ENCODE data around the gene TANC1. TPM values are rescaled to one million over a fixed set of nuclear protein-coding genes. Genes with fewer than 3 reads are reported as not detected.
"Not testable (repeated sequence)": the region's sequence is repeated elsewhere in the genome, so short reads cannot be mapped to it uniquely, and the experiment has no call there.

The TANC1 gene
- total RNA-seq, 1 donor from 2014 or later, result 36.9 TPM

DNA sequence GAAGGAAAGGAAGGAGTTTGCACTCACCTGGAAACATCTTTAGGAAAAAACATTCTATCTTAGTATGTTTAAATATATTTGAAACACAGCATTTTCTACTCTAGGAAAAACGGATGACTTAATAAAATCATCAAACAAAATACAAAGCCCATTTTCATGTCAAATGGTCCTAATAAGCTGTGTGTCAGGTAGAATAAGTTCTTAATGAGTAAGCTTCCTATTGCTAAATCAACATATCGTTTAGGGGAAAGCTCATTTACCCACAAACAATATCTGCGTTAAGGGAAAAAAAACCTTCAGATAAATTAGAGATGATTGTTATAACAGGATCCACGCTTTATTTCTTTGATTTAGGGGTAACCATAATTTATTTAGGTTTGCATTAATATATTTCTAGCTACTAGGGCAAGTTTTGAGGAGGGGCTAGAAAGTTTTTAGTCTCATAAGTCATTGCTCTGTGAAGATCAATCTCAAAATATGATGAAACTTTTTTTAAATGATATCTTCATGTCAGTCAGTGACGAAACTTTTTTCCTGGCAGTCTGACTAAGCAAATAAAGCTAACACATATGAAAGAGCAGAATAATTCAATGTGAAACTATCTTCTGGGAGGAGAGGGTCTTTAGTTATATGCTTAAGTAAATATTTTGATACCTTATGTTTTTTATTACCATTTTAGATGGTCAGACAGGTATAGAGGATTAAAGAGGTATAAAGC, 170.9 kb downstream of the TANC1 start:
- peaks cover 5% of the 10 kb centered on the region for H3K36me3 Mint-ChIP-seq (ENCODE audit: unreplicated experiment)
- DNase-seq (ENCODE audit: extremely low spot score, unreplicated experiment), result no peak
- H3K27me3 Mint-ChIP-seq (ENCODE audit: unreplicated experiment), result no peaks in the 10 kb centered on the region
- peaks cover 61% of the 10 kb centered on the region for H3K4me1 Mint-ChIP-seq (ENCODE audit: unreplicated experiment)
- H3K9me3 Mint-ChIP-seq (ENCODE audit: unreplicated experiment), result no peaks in the 10 kb centered on the region
- H3K4me3 Mint-ChIP-seq (ENCODE audit: unreplicated experiment), result no peak overlapping the region
- TF ChIP-seq, protein P1, sequence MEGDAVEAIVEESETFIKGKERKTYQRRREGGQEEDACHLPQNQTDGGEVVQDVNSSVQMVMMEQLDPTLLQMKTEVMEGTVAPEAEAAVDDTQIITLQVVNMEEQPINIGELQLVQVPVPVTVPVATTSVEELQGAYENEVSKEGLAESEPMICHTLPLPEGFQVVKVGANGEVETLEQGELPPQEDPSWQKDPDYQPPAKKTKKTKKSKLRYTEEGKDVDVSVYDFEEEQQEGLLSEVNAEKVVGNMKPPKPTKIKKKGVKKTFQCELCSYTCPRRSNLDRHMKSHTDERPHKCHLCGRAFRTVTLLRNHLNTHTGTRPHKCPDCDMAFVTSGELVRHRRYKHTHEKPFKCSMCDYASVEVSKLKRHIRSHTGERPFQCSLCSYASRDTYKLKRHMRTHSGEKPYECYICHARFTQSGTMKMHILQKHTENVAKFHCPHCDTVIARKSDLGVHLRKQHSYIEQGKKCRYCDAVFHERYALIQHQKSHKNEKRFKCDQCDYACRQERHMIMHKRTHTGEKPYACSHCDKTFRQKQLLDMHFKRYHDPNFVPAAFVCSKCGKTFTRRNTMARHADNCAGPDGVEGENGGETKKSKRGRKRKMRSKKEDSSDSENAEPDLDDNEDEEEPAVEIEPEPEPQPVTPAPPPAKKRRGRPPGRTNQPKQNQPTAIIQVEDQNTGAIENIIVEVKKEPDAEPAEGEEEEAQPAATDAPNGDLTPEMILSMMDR (IDR thresholded peaks at IDR 0.05), result no peak
- H3K27ac Mint-ChIP-seq (ENCODE audit: unreplicated experiment), result peak overlapping the region; percentile 47

DNA sequence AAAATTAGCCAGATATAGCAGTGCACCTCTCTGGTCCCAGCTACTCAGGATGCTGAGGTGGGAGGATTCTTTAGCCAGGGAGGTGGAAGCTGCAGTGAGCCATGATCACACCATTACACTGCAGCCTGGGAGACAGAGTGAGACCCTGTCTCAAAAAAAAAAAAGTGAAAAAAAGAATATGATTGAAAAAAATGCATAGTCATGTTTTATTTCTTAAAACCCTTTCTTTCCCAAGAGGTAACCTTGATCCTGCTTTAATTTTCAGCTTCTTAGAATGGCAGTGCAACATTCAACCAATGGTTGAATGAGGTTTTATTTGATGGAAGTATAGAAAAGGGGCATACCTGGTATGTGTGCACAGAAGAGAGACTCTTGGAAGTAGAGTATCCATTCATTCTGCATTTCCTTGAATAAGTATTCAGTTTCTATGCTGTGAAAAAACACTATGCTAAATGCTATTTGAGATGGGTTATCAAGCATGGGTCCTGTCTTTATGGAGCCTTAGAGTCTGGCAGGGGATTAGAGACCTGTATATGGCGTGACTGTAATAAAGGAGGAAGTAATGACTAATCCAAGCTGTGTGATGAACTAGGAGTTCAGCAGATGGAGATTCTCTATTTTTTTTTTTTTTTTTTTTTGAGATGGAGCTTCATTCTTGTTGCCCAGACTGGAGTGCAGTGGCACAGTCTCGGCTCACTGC, 171.8 kb downstream of the TANC1 start:
- Mint-ChIP-seq H3K9me3 (ENCODE audit: unreplicated experiment) (no peaks in the 10 kb centered on the region), H3K27ac (ENCODE audit: unreplicated experiment) (peak overlapping the region; percentile 47), H3K27me3 (ENCODE audit: unreplicated experiment) (no peaks in the 10 kb centered on the region), H3K36me3 (ENCODE audit: unreplicated experiment) (peaks cover 9% of the 10 kb centered on the region), H3K4me3 (ENCODE audit: unreplicated experiment) (no peak overlapping the region), H3K4me1 (ENCODE audit: unreplicated experiment) (peaks cover 55% of the 10 kb centered on the region)
- TF ChIP-seq, protein P1 (IDR thresholded peaks at IDR 0.05), result no peak
- DNase-seq (ENCODE audit: extremely low spot score, unreplicated experiment), result no peak

DNA sequence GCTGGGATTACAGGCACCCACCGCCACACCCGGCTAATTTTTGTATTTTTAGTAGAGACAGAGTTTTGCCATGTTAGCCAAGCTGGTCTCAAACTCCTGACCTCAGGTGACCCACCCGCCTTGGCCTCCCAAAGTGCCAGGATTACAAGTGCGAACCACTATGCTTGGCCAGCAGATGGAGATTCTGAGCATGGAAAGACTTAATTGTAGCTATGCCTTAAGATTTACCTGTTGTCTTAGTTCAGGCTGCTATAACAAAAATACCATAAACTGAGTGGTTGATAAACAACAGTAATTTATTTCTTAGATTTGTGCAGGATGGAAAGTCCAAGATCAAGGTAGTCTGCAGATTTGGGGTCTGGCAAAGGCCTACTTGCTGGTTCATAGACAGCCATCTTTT, 172.4 kb downstream of the TANC1 start:
- H3K36me3 Mint-ChIP-seq (ENCODE audit: unreplicated experiment); DNase-seq (ENCODE audit: extremely low spot score, unreplicated experiment); H3K4me3 Mint-ChIP-seq (ENCODE audit: unreplicated experiment); H3K27ac Mint-ChIP-seq (ENCODE audit: unreplicated experiment); H3K9me3 Mint-ChIP-seq (ENCODE audit: unreplicated experiment); H3K27me3 Mint-ChIP-seq (ENCODE audit: unreplicated experiment): not testable (repeated sequence)
- peaks cover 49% of the 10 kb centered on the region for H3K4me1 Mint-ChIP-seq (ENCODE audit: unreplicated experiment)

DNA sequence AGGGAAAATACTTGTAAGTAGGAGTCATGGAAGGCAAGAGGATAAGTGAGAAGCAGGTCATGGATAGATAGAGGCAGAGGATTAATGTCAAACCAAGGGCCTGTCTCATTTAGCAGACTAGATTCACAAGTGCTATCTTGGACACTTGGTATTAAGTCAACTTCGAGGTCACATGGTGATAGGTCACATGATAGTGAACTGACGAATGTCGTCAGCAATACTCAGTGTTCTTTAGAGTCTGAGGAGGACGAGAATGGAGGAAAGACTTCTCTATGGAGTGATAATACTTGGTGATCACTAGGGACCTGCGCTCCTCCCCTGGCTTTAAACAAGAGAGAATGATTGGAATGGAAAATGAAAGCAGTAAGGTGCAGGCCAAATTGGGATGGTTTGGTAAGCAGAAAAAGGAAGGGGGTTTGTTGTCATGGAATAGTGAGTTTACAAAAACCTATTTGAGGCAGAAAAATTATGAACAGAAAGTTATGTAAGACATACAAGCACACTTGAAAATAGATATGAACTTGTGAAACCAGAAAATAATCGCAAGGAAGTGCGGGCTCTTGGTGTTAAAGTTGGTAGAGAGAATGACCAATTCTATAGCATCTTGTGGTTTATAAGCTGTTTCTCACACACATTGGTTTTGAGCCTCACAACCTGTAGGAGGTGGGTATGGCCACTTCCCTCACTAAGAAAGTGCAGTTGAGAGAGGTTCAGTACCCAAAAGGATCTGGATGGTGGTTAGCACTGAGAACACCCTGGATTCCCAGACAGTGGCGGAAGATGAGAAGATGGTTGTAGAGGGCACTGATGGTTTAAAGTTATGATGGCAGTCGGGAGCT, 176.6 kb downstream of the TANC1 start:
- DNase-seq (ENCODE audit: extremely low spot score, unreplicated experiment), result no peak
- Mint-ChIP-seq H3K4me3 (ENCODE audit: unreplicated experiment) (no peak overlapping the region), H3K27ac (ENCODE audit: unreplicated experiment) (no peak overlapping the region)

DNA sequence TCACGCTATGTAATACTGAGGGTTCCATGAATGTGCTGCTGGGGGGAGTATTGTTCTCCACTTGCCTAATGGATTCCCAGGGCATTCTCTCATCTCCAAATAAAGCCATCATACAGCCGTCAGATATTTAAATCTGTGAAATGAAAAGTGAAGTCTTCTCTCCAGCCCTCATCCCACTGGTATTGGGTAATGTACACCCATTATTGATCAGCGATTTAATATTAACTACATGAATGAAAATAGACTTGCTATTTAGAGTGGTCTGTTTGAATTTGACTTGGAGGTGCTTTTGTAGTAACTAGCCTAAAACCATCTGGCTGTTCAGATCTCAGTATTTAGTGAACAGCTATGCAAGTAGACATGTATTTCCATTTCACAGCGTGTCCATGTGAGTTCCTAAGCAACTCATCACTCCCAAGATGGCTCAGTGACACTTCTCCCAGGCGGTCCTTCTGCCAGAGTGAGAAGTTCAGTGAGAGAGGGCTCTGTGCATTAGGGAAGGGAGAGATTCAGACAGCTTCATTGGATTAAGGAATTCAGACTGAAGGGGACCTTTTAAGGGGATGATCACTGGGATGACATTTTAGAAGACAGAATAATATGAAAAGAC, 177.4 kb downstream of the TANC1 start:
- no peak overlapping the region for H3K4me3 Mint-ChIP-seq (ENCODE audit: unreplicated experiment)
- no peaks in the 10 kb centered on the region for H3K9me3 Mint-ChIP-seq (ENCODE audit: unreplicated experiment)
- TF ChIP-seq, protein P1 (IDR thresholded peaks at IDR 0.05), result no peak
- H3K4me1 Mint-ChIP-seq (ENCODE audit: unreplicated experiment), result peaks cover 19% of the 10 kb centered on the region
- no peak overlapping the region for H3K27ac Mint-ChIP-seq (ENCODE audit: unreplicated experiment)
- no peaks in the 10 kb centered on the region for H3K27me3 Mint-ChIP-seq (ENCODE audit: unreplicated experiment)
- peaks cover 10% of the 10 kb centered on the region for H3K36me3 Mint-ChIP-seq (ENCODE audit: unreplicated experiment)
- DNase-seq (ENCODE audit: extremely low spot score, unreplicated experiment), result no peak

More for the DNA sequence above, 176.6 kb downstream of the TANC1 start:
- Mint-ChIP-seq H3K36me3 (ENCODE audit: unreplicated experiment) (peaks cover 9% of the 10 kb centered on the region), H3K9me3 (ENCODE audit: unreplicated experiment) (no peaks in the 10 kb centered on the region), H3K4me1 (ENCODE audit: unreplicated experiment) (peaks cover 24% of the 10 kb centered on the region), H3K27me3 (ENCODE audit: unreplicated experiment) (no peaks in the 10 kb centered on the region)
- TF ChIP-seq, protein P1 (IDR thresholded peaks at IDR 0.05), result no peak
